ENCODE results near the gene DNAJC18. TPM values are rescaled to one million over a fixed set of nuclear protein-coding genes. Genes with fewer than 3 reads are reported as not detected.

The DNAJC18 gene
- total and polyA plus RNA-seq, 2 of the 8 experiments (the other 6 are each of a cell fraction or from before 2014, with no cell fraction given): 7.8 to 29.2 TPM

GRCh38 chr5:139418793-139419192 is 20.5 kb downstream of the DNAJC18 start (continued):
- no peak for TF ChIP-seq ATF2 (IDR thresholded peaks at IDR 0.05; ENCODE audit: low read length)
- TF ChIP-seq CTCF (IDR thresholded peaks at IDR 0.05; ENCODE audit: control extremely low read depth in 1 of 3, insufficient read depth in 1 of 3, low read depth in 1 of 3, low read length in 3 of 3): no peak
- TF ChIP-seq CTBP2 (IDR thresholded peaks at IDR 0.05; ENCODE audit: borderline replicate concordance, insufficient read depth, insufficient read length, low read length): no peak
